Peyer's patch (tissue), 4 donors: ENCODE data around the gene ADD2.

Experiments used
- CTCF ChIP-seq, 6 experiments: fragments of 450-650 bp in 4 of 6; fragments of 200-600 bp in 2 of 6; sonication (generic) in 1 of 6; IDR thresholded peaks; one replicate each; pipeline ENCODE4 v1.5.1; 2017 to 2019; ENCODE audit warnings: antibody characterized with exemption in 6 of 6, mild to moderate bottlenecking in 3 of 6, moderate library complexity in 1 of 6
- POLR2A ChIP-seq, 2 donors: fragments of 450-650 bp; IDR thresholded peaks; one replicate each; pipeline ENCODE4 v1.5.1; 2017; ENCODE audit warnings: antibody characterized with exemption in 2 of 2, mild to moderate bottlenecking in 2 of 2, moderate library complexity in 2 of 2

- TF ChIP-seq CTCF (IDR thresholded peaks at IDR 0.05) (no peak), POLR2A (IDR thresholded peaks at IDR 0.05) (no peak)
Measured at GRCh38 chr2:70612574-70612973, 155.4 kb downstream of the ADD2 start.
